ENCODE measurements around the gene CEP170B.
"Not testable (repeated sequence)": the region's sequence is repeated elsewhere in the genome, so short reads cannot be mapped to it uniquely, and the experiment has no call there.

GRCh38 chr14:104857931-104858330 is 7.1 kb upstream of the CEP170B start:
- TF ChIP-seq ZNF274 (IDR thresholded peaks at IDR 0.05; ENCODE audit: low read depth, low read length); YY1 (IDR thresholded peaks at IDR 0.05; ENCODE audit: insufficient read depth, insufficient read length); SUZ12 (IDR thresholded peaks at IDR 0.05; ENCODE audit: extremely low read depth, insufficient read depth, insufficient read length): not testable (repeated sequence)
